ENCODE results near the gene XPC.

GRCh38 chr3:14137004-14137403, 41.4 kb downstream of the XPC start:
- no peak for TF ChIP-seq CTCF (IDR thresholded peaks at IDR 0.05)
- TF ChIP-seq TCF7L2 (IDR thresholded peaks at IDR 0.05; ENCODE audit: low read depth, low read length): no peak
- no peak for TF ChIP-seq POLR2AphosphoS5 (IDR thresholded peaks at IDR 0.05; ENCODE audit: low read depth, low read length)
